K562 (cell line): ENCODE measurements around the gene PALM3. TPM values are rescaled to one million over a fixed set of nuclear protein-coding genes. Genes with fewer than 3 reads are reported as not detected.

ENCODE experiments used
- BACH1 ChIP-seq: fragments of 200-800 bp; sonication (Bioruptor generic); IDR thresholded peaks from 2 replicates; pipeline ENCODE4 v1.6.1; 2016; ENCODE audit warnings: missing genetic modification characterization, missing compliant biosample characterization
- POLR3A ChIP-seq: IDR thresholded peaks from 2 replicates; pipeline ENCODE4 v1.6.1; 2011; ENCODE audit warnings: borderline replicate concordance, mild to moderate bottlenecking, moderate library complexity; ENCODE audit not compliant: insufficient read length, insufficient read depth; ENCODE audit errors: extremely low read depth
- RBM17 ChIP-seq: fragments of 200-400 bp; formaldehyde crosslinking; IDR thresholded peaks from 2 replicates; pipeline ENCODE4 v1.6.1; 2017; ENCODE audit warnings: low read depth, mild to moderate bottlenecking, low read length, borderline replicate concordance
- SMARCE1 ChIP-seq: fragments of 450-650 bp; IDR thresholded peaks from 2 replicates; pipeline ENCODE4 v1.7.1; 2016; ENCODE audit warnings: mild to moderate bottlenecking
- SP2 ChIP-seq: IDR thresholded peaks from 2 replicates; pipeline ENCODE4 v1.6.1; 2011; ENCODE audit warnings: mild to moderate bottlenecking, low read depth, low read length, moderate library complexity; ENCODE audit not compliant: poor library complexity, severe bottlenecking; ENCODE audit errors: extremely low read depth
- TBP ChIP-seq: optimal IDR thresholded peaks from 2 replicates; pipeline ENCODE3; 2011; ENCODE audit warnings: low read depth, low read length, improper control_type of control experiment
- ZNF354B ChIP-seq: fragments of 250-450 bp; sonication (Bioruptor Pico); IDR thresholded peaks from 2 replicates; pipeline ENCODE4 v1.4.0; 2020
- polyA plus RNA-seq, 8 experiments: library from polyadenylated mRNA; depleted of rRNA in 4 of 8; stranded (reverse) in 5 of 8; unstranded in 3 of 8; fragments of >200 nt; fragmentation: Nextera tagmentation in 2 of 8; fragmentation: Illumina TruSeq in 1 of 8; extraction: Ambion mirVana in 2 of 8; extraction: Trizol in 1 of 8; gene quantifications; 2 replicates each; pipeline versions ENCODE4 v1.2.1 to v1.2.3, GENCODE V29; 2011 to 2014; ENCODE audit warnings: inconsistent platforms in 1 of 8, missing spikeins in 1 of 8
- total RNA-seq, 7 experiments: library from RNA; depleted of rRNA in 6 of 7; stranded (reverse); fragments of >200 nt in 6 of 7; fragmentation: Illumina TruSeq in 2 of 7; extraction: Trizol in 2 of 7; gene quantifications; 2 replicates each; pipeline versions ENCODE4 v1.2.1 to v1.2.3, GENCODE V29; 2011 to 2021; ENCODE audit warnings: low replicate concordance in 1 of 7
- TF ChIP-seq, protein P1 (sequence below): fragments of 450-650 bp; IDR thresholded peaks from 2 replicates; pipeline ENCODE4 v1.6.1; 2016; ENCODE audit warnings: low read depth
- TF ChIP-seq, protein P2 (sequence below): fragments of 250-450 bp; sonication (Bioruptor Pico); IDR thresholded peaks from 2 replicates; pipeline ENCODE4 v1.4.0; 2020; ENCODE audit warnings: mild to moderate bottlenecking, moderate library complexity

Gene PALM3
- total and polyA plus RNA-seq, 9 of the 15 experiments (the other 6 are each of a cell fraction or from before 2014, with no cell fraction given) = 0.07 to 9.3 (median 3.3) TPM

DNA sequence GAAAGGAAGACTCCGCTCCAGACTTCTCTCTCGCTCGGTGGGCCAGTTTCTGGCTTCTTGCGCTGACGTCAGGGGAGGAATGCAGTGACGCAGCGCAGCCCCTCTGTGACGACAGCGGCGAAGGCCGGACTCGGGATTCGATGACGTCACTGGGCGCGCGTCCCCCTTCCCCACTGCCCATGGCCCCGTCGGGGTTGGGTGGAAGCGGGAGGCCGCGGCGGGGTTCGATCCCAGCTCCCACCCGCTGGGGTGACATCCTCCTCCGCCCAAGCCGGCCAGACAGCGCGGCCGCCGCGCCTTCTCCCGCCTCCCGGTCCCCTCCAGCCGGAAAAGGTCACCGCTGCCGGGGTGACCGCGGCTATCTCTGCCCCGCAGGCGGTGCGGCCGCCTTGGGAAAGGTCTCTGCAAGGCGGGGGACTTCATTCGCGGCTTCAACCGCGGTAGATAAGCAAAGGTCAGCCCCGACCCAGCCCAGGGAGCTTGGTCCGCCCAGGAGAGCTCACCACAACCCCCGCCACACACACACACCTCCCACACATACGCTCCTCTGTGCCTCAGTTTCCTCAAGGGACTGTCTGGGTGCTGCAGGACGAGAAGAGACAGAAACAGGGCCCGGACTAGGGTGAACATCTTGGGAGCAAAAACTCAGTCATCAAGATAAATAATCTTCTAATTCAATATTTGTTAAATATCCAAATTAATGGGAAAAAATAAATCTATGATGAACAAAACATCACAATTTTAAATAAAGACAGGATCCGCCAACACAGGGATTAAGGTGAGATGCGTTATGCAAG lies 54.9 kb downstream of the PALM3 start (continued):
- TF ChIP-seq SMARCE1 (peak; percentile 100), TBP (peak; percentile 12), ZNF354B (CRISPR knock-in tag) (no peak), SP2 (no peak), RBM17 (no peak), BACH1 (tag) (no peak; the same call in 1 of the 2 replicates), POLR3A (no peak)
- TF ChIP-seq, protein P1, sequence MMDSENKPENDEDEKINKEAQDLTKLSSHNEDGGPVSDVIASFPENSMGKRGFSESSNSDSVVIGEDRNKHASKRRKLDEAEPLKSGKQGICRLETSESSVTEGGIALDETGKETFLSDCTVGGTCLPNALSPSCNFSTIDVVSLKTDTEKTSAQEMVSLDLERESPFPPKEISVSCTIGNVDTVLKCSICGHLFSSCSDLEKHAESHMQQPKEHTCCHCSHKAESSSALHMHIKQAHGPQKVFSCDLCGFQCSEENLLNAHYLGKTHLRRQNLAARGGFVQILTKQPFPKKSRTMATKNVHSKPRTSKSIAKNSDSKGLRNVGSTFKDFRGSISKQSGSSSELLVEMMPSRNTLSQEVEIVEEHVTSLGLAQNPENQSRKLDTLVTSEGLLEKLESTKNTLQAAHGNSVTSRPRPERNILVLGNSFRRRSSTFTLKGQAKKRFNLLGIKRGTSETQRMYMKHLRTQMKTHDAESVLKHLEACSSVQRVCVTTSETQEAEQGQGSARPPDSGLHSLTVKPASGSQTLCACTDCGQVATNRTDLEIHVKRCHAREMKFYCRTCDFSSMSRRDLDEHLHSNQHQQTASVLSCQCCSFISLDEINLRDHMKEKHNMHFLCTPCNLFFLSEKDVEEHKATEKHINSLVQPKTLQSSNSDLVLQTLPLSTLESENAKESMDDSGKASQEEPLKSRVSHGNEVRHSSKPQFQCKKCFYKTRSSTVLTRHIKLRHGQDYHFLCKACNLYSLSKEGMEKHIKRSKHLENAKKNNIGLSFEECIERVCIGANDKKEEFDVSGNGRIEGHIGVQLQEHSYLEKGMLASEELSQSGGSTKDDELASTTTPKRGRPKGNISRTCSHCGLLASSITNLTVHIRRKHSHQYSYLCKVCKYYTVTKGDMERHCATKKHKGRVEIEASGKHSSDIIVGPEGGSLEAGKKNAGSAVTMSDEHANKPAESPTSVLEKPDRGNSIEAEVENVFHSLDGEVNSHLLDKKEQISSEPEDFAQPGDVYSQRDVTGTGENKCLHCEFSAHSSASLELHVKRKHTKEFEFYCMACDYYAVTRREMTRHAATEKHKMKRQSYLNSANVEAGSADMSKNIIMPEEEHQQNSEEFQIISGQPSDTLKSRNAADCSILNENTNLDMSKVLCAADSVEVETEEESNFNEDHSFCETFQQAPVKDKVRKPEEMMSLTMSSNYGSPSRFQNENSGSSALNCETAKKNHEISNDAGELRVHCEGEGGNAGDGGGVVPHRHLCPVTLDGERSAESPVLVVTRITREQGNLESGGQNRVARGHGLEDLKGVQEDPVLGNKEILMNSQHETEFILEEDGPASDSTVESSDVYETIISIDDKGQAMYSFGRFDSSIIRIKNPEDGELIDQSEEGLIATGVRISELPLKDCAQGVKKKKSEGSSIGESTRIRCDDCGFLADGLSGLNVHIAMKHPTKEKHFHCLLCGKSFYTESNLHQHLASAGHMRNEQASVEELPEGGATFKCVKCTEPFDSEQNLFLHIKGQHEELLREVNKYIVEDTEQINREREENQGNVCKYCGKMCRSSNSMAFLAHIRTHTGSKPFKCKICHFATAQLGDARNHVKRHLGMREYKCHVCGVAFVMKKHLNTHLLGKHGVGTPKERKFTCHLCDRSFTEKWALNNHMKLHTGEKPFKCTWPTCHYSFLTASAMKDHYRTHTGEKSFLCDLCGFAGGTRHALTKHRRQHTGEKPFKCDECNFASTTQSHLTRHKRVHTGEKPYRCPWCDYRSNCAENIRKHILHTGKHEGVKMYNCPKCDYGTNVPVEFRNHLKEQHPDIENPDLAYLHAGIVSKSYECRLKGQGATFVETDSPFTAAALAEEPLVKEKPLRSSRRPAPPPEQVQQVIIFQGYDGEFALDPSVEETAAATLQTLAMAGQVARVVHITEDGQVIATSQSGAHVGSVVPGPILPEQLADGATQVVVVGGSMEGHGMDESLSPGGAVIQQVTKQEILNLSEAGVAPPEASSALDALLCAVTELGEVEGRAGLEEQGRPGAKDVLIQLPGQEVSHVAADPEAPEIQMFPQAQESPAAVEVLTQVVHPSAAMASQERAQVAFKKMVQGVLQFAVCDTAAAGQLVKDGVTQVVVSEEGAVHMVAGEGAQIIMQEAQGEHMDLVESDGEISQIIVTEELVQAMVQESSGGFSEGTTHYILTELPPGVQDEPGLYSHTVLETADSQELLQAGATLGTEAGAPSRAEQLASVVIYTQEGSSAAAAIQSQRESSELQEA = no peak; the same call in 1 of the 2 replicates
- TF ChIP-seq, protein P2, sequence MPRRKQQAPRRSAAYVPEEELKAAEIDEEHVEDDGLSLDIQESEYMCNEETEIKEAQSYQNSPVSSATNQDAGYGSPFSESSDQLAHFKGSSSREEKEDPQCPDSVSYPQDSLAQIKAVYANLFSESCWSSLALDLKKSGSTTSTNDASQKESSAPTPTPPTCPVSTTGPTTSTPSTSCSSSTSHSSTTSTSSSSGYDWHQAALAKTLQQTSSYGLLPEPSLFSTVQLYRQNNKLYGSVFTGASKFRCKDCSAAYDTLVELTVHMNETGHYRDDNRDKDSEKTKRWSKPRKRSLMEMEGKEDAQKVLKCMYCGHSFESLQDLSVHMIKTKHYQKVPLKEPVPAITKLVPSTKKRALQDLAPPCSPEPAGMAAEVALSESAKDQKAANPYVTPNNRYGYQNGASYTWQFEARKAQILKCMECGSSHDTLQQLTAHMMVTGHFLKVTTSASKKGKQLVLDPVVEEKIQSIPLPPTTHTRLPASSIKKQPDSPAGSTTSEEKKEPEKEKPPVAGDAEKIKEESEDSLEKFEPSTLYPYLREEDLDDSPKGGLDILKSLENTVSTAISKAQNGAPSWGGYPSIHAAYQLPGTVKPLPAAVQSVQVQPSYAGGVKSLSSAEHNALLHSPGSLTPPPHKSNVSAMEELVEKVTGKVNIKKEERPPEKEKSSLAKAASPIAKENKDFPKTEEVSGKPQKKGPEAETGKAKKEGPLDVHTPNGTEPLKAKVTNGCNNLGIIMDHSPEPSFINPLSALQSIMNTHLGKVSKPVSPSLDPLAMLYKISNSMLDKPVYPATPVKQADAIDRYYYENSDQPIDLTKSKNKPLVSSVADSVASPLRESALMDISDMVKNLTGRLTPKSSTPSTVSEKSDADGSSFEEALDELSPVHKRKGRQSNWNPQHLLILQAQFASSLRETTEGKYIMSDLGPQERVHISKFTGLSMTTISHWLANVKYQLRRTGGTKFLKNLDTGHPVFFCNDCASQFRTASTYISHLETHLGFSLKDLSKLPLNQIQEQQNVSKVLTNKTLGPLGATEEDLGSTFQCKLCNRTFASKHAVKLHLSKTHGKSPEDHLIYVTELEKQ = no peak
